GM10847 (cell line): ENCODE results near the gene HYPK.

Experiments
- POLR2A ChIP-seq: IDR thresholded peaks from 2 replicates; pipeline ENCODE4 v1.6.1; 2011; ENCODE audit not compliant: insufficient read length; ENCODE audit errors: extremely low read depth

Gene HYPK

DNA sequence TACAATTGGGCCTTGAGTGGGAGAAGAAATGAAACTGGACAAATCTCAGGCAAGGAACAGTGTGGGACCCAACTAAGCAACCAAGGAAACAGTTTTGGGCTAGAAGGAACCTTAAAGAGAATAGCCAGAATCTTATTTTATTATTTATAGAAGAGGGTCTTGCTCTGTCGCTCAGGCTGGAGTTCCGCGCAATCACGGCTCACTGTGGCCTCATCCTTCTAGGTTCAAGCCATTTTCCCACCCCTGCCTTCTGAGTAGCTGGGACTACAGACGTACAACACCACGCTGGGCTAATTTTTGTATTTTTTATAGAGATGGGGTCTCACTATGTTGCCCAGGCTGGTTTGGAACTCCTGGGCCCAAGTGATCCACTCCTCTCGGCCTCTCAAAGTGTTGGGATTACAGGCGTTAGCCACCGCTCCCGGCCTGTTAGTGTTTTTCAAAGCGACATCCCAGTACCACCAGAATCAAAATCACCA lies 25.7 kb downstream of the HYPK start:
- TF ChIP-seq POLR2A: no peak

DNA sequence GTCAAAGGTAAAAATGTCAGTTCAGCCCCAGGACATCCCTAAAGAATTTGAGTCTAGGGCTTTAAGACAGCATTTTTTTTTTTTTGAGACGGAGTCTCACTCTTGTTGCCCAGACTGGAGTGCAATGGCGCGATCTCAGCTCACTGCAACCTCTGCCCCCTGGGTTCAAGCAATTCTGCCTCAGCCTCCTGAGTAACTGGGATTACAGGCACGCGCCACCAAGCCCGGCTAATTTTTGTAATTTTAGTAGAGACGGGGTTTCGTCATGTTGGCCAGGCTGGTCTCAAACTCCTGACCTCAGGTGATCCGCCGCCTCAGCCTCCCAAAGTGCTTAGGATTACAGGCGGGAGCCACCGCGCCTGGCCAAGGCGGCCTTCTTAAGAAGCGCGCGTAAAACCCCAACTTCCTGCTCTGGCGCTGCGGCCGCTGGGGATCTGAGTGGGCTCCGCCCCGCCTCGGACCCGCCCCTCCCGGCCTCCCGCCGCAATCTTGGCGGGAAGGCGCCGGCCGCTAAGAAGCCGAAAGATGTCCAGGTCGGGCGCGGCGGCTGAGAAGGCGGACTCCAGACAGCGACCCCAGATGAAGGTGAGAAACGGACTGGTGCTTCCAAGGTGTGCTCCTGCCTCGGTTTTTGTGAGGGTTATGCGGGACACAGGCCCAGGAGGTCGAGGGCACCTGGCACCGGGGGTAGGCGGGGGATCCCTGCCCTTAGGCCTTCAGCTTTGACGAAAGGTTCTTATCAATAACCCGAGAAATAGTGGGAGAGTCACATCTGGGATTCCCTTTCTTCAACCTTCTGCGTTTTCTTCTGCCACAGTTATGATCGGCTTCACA lies 26.3 kb downstream of the HYPK start, which contains the start of gene WDR76:
Gene WDR76, plus strand, starts transcription at position 495 of the 834 bp plus-strand sequence. Its CDS starts 31 bp downstream, at position 526.
- TF ChIP-seq POLR2A: peak; percentile 24

DNA sequence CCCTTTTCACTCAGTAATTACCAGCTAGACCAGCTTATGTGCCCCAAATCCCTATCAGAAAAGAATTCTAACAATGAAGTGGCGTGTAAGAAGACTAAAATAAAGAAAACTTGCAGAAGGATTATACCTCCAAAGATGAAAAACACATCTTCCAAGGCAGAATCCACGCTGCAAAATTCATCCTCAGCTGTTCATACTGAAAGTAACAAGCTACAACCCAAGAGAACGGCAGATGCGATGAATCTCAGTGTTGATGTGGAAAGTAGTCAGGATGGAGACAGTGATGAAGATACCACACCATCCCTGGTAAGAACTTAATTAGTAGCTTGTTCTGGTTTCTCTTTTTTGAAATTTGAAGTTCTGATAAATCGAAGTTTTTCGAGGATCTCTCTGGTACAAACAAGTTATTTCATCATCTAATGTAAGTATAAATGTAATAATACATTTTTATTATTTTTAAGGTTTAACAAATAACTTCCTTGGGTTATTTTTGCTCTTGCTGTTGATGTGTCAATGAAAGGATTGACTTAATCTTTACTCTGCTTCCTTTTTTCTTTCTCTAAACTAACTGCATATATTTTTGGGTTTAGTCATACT lies 27.8 kb downstream of the HYPK start:
- TF ChIP-seq POLR2A: no peak

DNA sequence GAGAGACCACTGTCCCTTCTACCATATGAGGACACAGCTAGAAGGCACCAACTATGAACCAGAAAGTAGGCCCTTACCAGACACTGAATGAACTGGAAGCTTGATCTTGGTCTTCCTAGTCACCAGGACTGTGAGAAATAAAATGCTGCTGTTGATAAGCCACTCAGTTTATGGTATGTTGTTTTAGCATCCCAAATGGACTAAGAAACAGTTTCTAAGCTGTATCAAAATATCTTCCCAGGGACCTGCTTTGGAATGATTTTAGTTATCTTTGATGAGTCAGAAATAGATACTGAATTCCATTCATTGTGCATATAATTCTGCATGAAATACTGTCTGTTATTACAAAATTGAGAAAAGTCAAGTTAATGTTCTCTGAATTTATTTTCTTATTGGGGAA lies 45.0 kb downstream of the HYPK start:
- no peak for TF ChIP-seq POLR2A

DNA sequence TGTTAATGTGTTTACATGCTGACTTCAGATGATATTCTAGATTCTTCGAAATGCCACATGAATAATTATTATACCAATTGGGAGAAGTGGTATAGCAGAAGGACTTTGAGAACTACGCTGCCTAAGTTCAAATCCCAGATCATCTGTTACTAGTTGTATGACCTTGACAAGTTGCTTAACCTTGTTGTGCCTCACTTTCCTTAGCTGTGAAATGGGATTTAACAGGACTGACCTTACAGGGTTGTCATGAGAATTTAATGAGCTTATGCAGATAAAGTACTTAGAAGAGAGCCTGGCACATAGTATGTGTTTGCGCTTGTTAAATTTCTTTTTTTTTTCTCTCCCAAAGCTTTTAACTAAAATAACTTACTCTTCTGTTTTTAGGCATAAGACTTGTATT lies 50.9 kb downstream of the HYPK start:
- TF ChIP-seq POLR2A: no peak

DNA sequence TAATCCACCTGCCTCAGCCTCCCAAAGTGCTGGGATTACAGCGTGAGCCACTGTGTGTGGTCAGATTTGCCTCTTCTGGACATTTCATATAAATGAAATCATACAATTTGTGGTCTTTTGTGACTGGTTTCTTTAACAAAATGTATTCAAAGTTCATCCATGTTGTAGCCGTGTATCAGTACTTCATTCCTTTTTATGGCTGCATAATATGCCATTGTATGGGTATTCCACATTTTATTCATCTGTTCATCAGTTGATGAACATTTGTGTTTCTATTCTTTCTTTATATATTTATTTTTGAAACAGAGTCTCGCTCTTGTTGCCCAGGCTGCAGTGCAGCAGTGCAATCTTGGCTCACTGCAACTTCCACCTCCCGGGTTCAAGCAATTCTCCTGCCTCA lies 52.2 kb downstream of the HYPK start:
- TF ChIP-seq POLR2A: no peak
